ENCODE results near the gene HIKESHI.
A peak's percentile ranks its signal among the peaks of the same experiment; 100 is the strongest.

DNA sequence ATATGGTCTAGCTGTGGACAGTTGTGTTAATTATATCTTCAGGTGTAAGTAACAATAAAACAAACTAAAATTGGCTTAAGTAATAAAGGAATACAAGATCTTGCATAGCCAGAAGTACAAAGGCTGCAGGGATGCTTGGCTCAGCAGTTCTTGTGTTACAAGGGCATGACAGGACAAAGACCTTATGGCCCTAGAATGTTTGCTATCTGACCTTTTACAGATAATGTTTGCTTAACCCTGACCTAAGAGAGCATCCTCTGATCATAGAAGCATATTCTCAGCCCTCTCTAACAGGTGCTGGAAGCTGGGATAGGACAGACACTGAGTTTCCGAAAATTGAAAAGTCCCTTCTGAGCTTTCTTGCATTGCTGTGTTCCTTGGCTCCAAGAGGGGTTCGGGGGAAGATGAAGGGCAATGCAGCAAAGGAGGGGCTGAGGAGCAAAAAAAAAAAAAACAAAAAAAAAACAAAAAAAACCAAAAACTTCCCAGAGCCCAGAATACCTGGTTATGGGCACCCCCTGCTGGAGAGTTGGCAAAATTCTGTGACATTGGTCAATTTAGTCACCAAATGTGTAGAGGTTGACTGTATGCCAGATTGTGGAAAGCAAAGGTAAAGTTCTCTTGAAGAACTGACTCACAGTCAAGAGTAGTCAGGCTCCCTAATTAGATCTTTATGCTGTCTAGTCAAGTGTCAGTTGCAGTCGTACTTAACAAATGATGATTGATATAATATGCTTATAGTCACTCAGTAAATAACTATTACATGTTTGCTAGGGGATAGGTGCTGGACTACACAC lies 10.4 kb upstream of the HIKESHI start:
- TF ChIP-seq, protein P1, sequence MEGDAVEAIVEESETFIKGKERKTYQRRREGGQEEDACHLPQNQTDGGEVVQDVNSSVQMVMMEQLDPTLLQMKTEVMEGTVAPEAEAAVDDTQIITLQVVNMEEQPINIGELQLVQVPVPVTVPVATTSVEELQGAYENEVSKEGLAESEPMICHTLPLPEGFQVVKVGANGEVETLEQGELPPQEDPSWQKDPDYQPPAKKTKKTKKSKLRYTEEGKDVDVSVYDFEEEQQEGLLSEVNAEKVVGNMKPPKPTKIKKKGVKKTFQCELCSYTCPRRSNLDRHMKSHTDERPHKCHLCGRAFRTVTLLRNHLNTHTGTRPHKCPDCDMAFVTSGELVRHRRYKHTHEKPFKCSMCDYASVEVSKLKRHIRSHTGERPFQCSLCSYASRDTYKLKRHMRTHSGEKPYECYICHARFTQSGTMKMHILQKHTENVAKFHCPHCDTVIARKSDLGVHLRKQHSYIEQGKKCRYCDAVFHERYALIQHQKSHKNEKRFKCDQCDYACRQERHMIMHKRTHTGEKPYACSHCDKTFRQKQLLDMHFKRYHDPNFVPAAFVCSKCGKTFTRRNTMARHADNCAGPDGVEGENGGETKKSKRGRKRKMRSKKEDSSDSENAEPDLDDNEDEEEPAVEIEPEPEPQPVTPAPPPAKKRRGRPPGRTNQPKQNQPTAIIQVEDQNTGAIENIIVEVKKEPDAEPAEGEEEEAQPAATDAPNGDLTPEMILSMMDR (IDR thresholded peaks at IDR 0.05) = peak; percentile 87
- no peak for TF ChIP-seq ZFX (IDR thresholded peaks at IDR 0.05; ENCODE audit: borderline replicate concordance)

All from 22Rv1 (cell line).